ENCODE results near the gene C19orf33.

DNA sequence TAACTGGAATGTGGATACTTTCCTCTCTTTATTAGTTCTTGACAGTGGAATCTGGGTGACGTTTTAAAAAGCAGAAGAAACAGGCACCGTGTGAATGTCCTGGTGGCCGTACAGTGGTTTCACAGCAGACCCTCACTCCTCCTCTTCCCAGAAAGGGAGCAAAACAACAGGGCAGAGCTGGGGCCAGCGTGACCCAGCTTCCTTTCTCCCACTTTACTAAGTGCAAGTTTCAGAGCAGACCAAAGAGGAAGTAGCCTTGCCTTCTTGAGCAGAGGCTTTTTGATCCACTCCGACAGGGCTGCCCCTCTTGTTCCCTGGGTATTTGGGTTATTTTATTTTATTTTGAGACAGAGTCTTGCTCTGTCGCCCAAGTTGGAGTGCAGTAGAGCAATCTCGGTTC, 19.6 kb upstream of the C19orf33 start:
- TF ChIP-seq, protein P1, sequence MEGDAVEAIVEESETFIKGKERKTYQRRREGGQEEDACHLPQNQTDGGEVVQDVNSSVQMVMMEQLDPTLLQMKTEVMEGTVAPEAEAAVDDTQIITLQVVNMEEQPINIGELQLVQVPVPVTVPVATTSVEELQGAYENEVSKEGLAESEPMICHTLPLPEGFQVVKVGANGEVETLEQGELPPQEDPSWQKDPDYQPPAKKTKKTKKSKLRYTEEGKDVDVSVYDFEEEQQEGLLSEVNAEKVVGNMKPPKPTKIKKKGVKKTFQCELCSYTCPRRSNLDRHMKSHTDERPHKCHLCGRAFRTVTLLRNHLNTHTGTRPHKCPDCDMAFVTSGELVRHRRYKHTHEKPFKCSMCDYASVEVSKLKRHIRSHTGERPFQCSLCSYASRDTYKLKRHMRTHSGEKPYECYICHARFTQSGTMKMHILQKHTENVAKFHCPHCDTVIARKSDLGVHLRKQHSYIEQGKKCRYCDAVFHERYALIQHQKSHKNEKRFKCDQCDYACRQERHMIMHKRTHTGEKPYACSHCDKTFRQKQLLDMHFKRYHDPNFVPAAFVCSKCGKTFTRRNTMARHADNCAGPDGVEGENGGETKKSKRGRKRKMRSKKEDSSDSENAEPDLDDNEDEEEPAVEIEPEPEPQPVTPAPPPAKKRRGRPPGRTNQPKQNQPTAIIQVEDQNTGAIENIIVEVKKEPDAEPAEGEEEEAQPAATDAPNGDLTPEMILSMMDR (IDR thresholded peaks at IDR 0.05) = no peak
- no peak for TF ChIP-seq POLR2AphosphoS5 (IDR thresholded peaks at IDR 0.05)
